Hepatocyte (in vitro differentiated cells): ENCODE results near the gene C2. TPM values are rescaled to one million over a fixed set of nuclear protein-coding genes. Genes with fewer than 3 reads are reported as not detected.

ENCODE experiments used
- DNase-seq: peaks from one replicate; pipeline ENCODE4 v3.0.0-alpha.2; 2016; ENCODE audit warnings: low spot score
- H2AFZ ChIP-seq: fragments of 200-600 bp; sonication (generic); 2 replicates; pipeline ENCODE4 v1.6.0; 2016; ENCODE audit warnings: antibody characterized with exemption, mild to moderate bottlenecking
- H3K27ac ChIP-seq: fragments of 200-600 bp; sonication (generic); 2 replicates; pipeline ENCODE4 v1.5.1; 2016; ENCODE audit warnings: mild to moderate bottlenecking
- H3K27me3 ChIP-seq: fragments of 200-600 bp; sonication (generic); 2 replicates; pipeline ENCODE4 v1.6.1; 2016
- H3K36me3 ChIP-seq: fragments of 200-600 bp; sonication (generic); replicated peaks from 2 replicates; pipeline ENCODE4 v1.5.1; 2016; ENCODE audit warnings: low read depth; ENCODE audit not compliant: insufficient read depth
- H3K4me1 ChIP-seq: fragments of 200-600 bp; sonication (generic); 2 replicates; pipeline ENCODE4 v1.5.1; 2016; ENCODE audit warnings: mild to moderate bottlenecking, moderate library complexity; ENCODE audit not compliant: insufficient read depth
- H3K4me2 ChIP-seq: fragments of 200-600 bp; sonication (generic); 2 replicates; pipeline ENCODE4 v1.6.0; 2016
- H3K4me3 ChIP-seq: fragments of 200-600 bp; sonication (generic); 2 replicates; pipeline ENCODE4 v1.5.1; 2016; ENCODE audit warnings: mild to moderate bottlenecking
- H3K79me2 ChIP-seq: fragments of 200-600 bp; sonication (generic); 2 replicates; pipeline ENCODE4 v1.6.0; 2017; ENCODE audit warnings: mild to moderate bottlenecking
- H3K9me2 ChIP-seq: fragments of 200-600 bp; sonication (generic); replicated peaks from 2 replicates; pipeline ENCODE4 v1.6.0; 2017; ENCODE audit warnings: mild to moderate bottlenecking; ENCODE audit not compliant: insufficient read depth
- H3K9me3 ChIP-seq: fragments of 200-600 bp; sonication (generic); 2 replicates; pipeline ENCODE4 v1.5.1; 2016; ENCODE audit warnings: low read depth, mild to moderate bottlenecking
- H4K20me1 ChIP-seq: fragments of 200-600 bp; sonication (generic); 2 replicates; pipeline ENCODE4 v1.6.0; 2016; ENCODE audit warnings: mild to moderate bottlenecking; ENCODE audit not compliant: insufficient read depth, poor library complexity, severe bottlenecking
- CTCF ChIP-seq: fragments of 200-600 bp; sonication (generic); IDR thresholded peaks from 2 replicates; pipeline ENCODE4 v1.5.1; 2016; ENCODE audit warnings: antibody characterized with exemption, mild to moderate bottlenecking; ENCODE audit not compliant: poor library complexity
- EZH2 ChIP-seq: fragments of 200-600 bp; sonication (generic); IDR thresholded peaks from 2 replicates; pipeline ENCODE4 v1.6.1; 2016; ENCODE audit warnings: antibody characterized with exemption, mild to moderate bottlenecking, borderline replicate concordance
- EZH2phosphoT487 ChIP-seq: fragments of 200-600 bp; sonication (generic); IDR thresholded peaks from one replicate; pipeline ENCODE4 v1.6.1; 2018; ENCODE audit warnings: antibody characterized with exemption, mild to moderate bottlenecking, low read depth, moderate library complexity; ENCODE audit not compliant: unreplicated experiment, severe bottlenecking
- WGBS: methylation state at CpG from one replicate; pipeline ENCODE4 v1.1.6; 2016; ENCODE audit warnings: low lambda C conversion rate; ENCODE audit errors: missing lambda C conversion rate; 5-methylcytosine and 5-hydroxymethylcytosine counted together
- polyA plus RNA-seq: library from polyadenylated mRNA; unstranded; fragments of >200 nt; fragmentation: Nextera tagmentation; extraction: Ambion mirVana; gene quantifications from 2 replicates; pipeline ENCODE4 v1.2.1, GENCODE V29; 2016
- total RNA-seq: library from RNA; depleted of rRNA; stranded (reverse); fragments of >200 nt; gene quantifications from 2 replicates; pipeline ENCODE4 v1.2.3, GENCODE V29; 2014

C2 gene
- total and polyA plus RNA-seq, 2 experiments from 2014 or later = 46.4 to 48.3 TPM

- Histone ChIP-seq H3K9me3 (no peaks in the 10 kb centered on the region), H3K27ac (peak overlapping the region; percentile 99), H3K36me3 (no peaks in the 10 kb centered on the region), H3K4me2 (peak overlapping the region; percentile 84), H3K27me3 (no peaks in the 10 kb centered on the region), H3K4me3 (no peak overlapping the region), H3K79me2 (peaks cover 23% of the 10 kb centered on the region), H3K9me2 (no peaks in the 10 kb centered on the region), H2AFZ (no peak overlapping the region), H3K4me1 (no peaks in the 10 kb centered on the region), H4K20me1 (no peaks in the 10 kb centered on the region)
- WGBS = 79% methylated on average over 13 of the region's 13 CpGs
- TF ChIP-seq EZH2 (no peak), CTCF (no peak), EZH2phosphoT487 (no peak)
- no peak for DNase-seq
Observed at GRCh38 chr6:31879143-31879542, 48.4 kb upstream of the C2 start.

- DNase-seq = no peak
- H3K36me3 ChIP-seq = no peaks in the 10 kb centered on the region
- no peak overlapping the region for H2AFZ ChIP-seq
- peak overlapping the region; percentile 99 for H3K27ac ChIP-seq
- no peaks in the 10 kb centered on the region for H3K9me3 ChIP-seq
- WGBS = 97% methylated on average over 4 of the region's 10 CpGs
- TF ChIP-seq EZH2phosphoT487 = no peak
- TF ChIP-seq EZH2 = no peak
- TF ChIP-seq CTCF = no peak
- no peak overlapping the region for H3K4me3 ChIP-seq
- no peaks in the 10 kb centered on the region for H4K20me1 ChIP-seq
- H3K4me2 ChIP-seq = no peak overlapping the region
- H3K9me2 ChIP-seq = no peaks in the 10 kb centered on the region
- no peaks in the 10 kb centered on the region for H3K4me1 ChIP-seq
- no peaks in the 10 kb centered on the region for H3K27me3 ChIP-seq
- H3K79me2 ChIP-seq = peaks cover 23% of the 10 kb centered on the region
Observed at GRCh38 chr6:31879901-31880300, 47.6 kb upstream of the C2 start.

GRCh38 chr6:31880616-31881015 lies 46.9 kb upstream of the C2 start:
- no peaks in the 10 kb centered on the region for H3K27me3 ChIP-seq
- H3K4me1 ChIP-seq = no peaks in the 10 kb centered on the region
- no peaks in the 10 kb centered on the region for H3K9me3 ChIP-seq
- peaks cover 23% of the 10 kb centered on the region for H3K79me2 ChIP-seq
- TF ChIP-seq EZH2 (no peak), CTCF (no peak), EZH2phosphoT487 (no peak)
- H3K36me3 ChIP-seq = no peaks in the 10 kb centered on the region
- H4K20me1 ChIP-seq = no peaks in the 10 kb centered on the region
- H3K4me3 ChIP-seq = no peak overlapping the region
- no peak for DNase-seq
- H3K9me2 ChIP-seq = no peaks in the 10 kb centered on the region
- 98% methylated on average over 8 of the region's 10 CpGs for WGBS
- no peak overlapping the region for H3K4me2 ChIP-seq
- no peak overlapping the region for H3K27ac ChIP-seq
- H2AFZ ChIP-seq = no peak overlapping the region

- Histone ChIP-seq H3K4me2 (no peak overlapping the region), H2AFZ (no peak overlapping the region), H4K20me1 (no peaks in the 10 kb centered on the region), H3K27ac (no peak overlapping the region), H3K4me3 (no peak overlapping the region), H3K9me2 (no peaks in the 10 kb centered on the region), H3K36me3 (no peaks in the 10 kb centered on the region), H3K4me1 (no peaks in the 10 kb centered on the region), H3K27me3 (no peaks in the 10 kb centered on the region), H3K79me2 (peaks cover 19% of the 10 kb centered on the region), H3K9me3 (no peaks in the 10 kb centered on the region)
- no peak for TF ChIP-seq EZH2phosphoT487
- no peak for TF ChIP-seq EZH2
- TF ChIP-seq CTCF = no peak
- WGBS = 94% methylated on average over 9 of the region's 9 CpGs
- DNase-seq = no peak
Observed at GRCh38 chr6:31881136-31881859, 46.2 kb upstream of the C2 start.
